CD8-positive, alpha-beta memory T cell (primary cell): ENCODE measurements around the gene CHD9. TPM values are rescaled to one million over a fixed set of nuclear protein-coding genes. Genes with fewer than 3 reads are reported as not detected.

ENCODE experiments used
- CTCF ChIA-PET: fragments of 350-600 bp; sonication (Branson Sonifier 250); formaldehyde crosslinking; loops from one replicate; lab custom pipeline; 2021; ENCODE audit warnings: antibody characterized with exemption; lab: Charles Lee
- POLR2A ChIA-PET: fragments of 350-600 bp; sonication (Branson Sonifier 250); formaldehyde crosslinking; loops from one replicate; lab custom pipeline; 2021; ENCODE audit warnings: antibody characterized with exemption; lab: Charles Lee
- DNase-seq, 5 donors: peaks; one replicate each; pipeline versions ENCODE4 v3.0.0 to v3.0.0-alpha.2; 2020 to 2022; ENCODE audit warnings: mixed read lengths in 1 of 5
- H3K27ac ChIP-seq: one replicate; pipeline ENCODE4 v1.7.0; 2013; ENCODE audit warnings: low read depth, mild to moderate bottlenecking, low read length, moderate library complexity
- H3K27me3 ChIP-seq: 2 replicates; pipeline ENCODE4 v1.7.0; 2013; ENCODE audit warnings: low read length, mild to moderate bottlenecking; ENCODE audit not compliant: insufficient read depth, poor library complexity, severe bottlenecking
- H3K36me3 ChIP-seq: 2 replicates; pipeline ENCODE4 v1.7.0; 2013; ENCODE audit warnings: mild to moderate bottlenecking, low read length, moderate library complexity; ENCODE audit not compliant: insufficient read depth
- H3K4me1 ChIP-seq: 2 replicates; pipeline ENCODE4 v1.7.0; 2013; ENCODE audit warnings: mild to moderate bottlenecking, low read length, moderate library complexity; ENCODE audit not compliant: insufficient read depth
- H3K4me3 ChIP-seq: 2 replicates; pipeline ENCODE4 v1.7.0; 2013; ENCODE audit warnings: mild to moderate bottlenecking, low read length
- H3K9me3 ChIP-seq: 2 replicates; pipeline ENCODE4 v1.7.0; 2013; ENCODE audit warnings: mild to moderate bottlenecking, low read length
- H3K27ac Mint-ChIP-seq, 8 donors: one replicate each; pipeline ENCODE4 v1.8.0; 2020 to 2021; ENCODE audit warnings: mixed read lengths in 8 of 8, mild to moderate bottlenecking in 6 of 8, inconsistent platforms in 3 of 8, moderate library complexity in 3 of 8
- H3K27me3 Mint-ChIP-seq, 2 donors: one replicate each; pipeline ENCODE4 v1.8.0; 2020 to 2021; ENCODE audit warnings: mixed read lengths in 2 of 2, mild to moderate bottlenecking in 1 of 2, moderate library complexity in 1 of 2
- H3K36me3 Mint-ChIP-seq, 3 donors: one replicate each; pipeline ENCODE4 v1.8.0; 2020 to 2021; ENCODE audit warnings: mixed read lengths in 3 of 3, inconsistent platforms in 1 of 3, mild to moderate bottlenecking in 1 of 3
- H3K4me1 Mint-ChIP-seq, 3 donors: one replicate each; pipeline ENCODE4 v1.8.0; 2020 to 2021; ENCODE audit warnings: mixed read lengths in 3 of 3, inconsistent platforms in 1 of 3, mild to moderate bottlenecking in 1 of 3
- H3K4me3 Mint-ChIP-seq, 7 donors: one replicate each; pipeline ENCODE4 v1.8.0; 2020 to 2021; ENCODE audit warnings: mixed read lengths in 7 of 7, mild to moderate bottlenecking in 6 of 7, moderate library complexity in 4 of 7, inconsistent platforms in 2 of 7
- H3K9me3 Mint-ChIP-seq, 5 donors: one replicate each; pipeline ENCODE4 v1.8.0; 2020 to 2022; ENCODE audit warnings: mixed read lengths in 5 of 5, mild to moderate bottlenecking in 3 of 5, moderate library complexity in 2 of 5, inconsistent platforms in 1 of 5
- polyA plus RNA-seq: library from polyadenylated mRNA; unstranded; fragments of 300-500 nt; fragmentation: Illumina TruSeq; gene quantifications from one replicate; pipeline ENCODE4 v1.2.3, GENCODE V29; 2021
- total RNA-seq, 2 experiments: library from RNA; stranded (reverse); gene quantifications; one replicate each; pipeline ENCODE4 v1.2.3, GENCODE V29; 2021

CHD9 gene
- total and polyA plus RNA-seq, 3 experiments from 2014 or later: 17.4 to 57.4 (median 21.8) TPM

DNA sequence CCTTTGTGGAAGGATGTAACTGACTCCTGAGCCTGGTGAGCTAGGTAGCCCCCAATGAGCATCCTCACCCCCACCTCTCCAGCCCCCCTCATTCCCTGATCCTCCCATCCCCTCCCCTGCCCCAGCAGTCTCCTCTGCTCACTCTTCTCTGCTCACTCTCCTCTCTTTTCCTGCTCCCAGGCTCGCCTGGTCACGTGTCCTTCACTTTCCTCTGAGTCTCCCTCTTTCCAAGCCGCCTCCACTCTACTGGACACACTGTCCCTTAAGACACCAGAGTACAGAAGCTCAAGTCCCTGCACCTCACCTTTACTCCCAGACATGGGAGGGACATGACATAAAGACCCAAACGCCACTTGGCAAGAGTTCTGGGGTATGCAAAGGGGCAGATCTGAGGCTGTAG, 303.2 kb downstream of the CHD9 start:
- POLR2A ChIA-PET: no interaction called here
- H3K27ac ChIP-seq: no peak overlapping the region
- CTCF ChIA-PET: no interaction called here
- H3K27me3 ChIP-seq: no peaks in the 10 kb centered on the region
- no peaks in the 10 kb centered on the region for H3K4me1 ChIP-seq
- no peaks in the 10 kb centered on the region for H3K9me3 Mint-ChIP-seq
- peaks cover 3 to 16% of the 10 kb centered on the region in 2 donors for H3K27me3 Mint-ChIP-seq
- DNase-seq: no peak
- H3K4me3 Mint-ChIP-seq: no peak overlapping the region
- H3K4me1 Mint-ChIP-seq: peaks cover 0 to 4% (median 0%) of the 10 kb centered on the region in 3 donors
- H3K9me3 ChIP-seq: no peaks in the 10 kb centered on the region
- no peaks in the 10 kb centered on the region for H3K36me3 ChIP-seq
- H3K27ac Mint-ChIP-seq: peak overlapping the region in 2 of 8 donors; percentile 7 to 34
- H3K36me3 Mint-ChIP-seq: peaks cover 0 to 1% (median 0%) of the 10 kb centered on the region in 3 donors
- no peak overlapping the region for H3K4me3 ChIP-seq

DNA sequence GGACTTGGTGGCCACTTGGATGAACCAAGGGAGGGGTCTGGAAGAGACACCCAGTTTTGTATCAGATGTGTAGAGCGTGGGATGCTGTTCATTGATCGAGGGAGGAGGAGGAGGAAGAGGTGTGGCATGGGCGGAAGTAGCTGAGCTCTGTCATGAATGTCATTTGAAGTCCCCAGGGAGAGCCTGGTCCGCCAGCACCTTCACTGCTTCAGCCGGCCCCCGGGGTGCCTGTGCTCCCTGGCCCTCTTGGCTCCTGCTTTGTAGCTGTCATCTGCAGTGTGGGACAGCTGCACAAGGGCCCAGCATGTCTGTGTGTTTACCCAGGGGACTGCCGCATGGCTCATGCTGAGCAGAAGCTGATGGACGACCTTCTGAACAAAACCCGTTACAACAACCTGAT, 304.1 kb downstream of the CHD9 start:
- no peaks in the 10 kb centered on the region for H3K9me3 Mint-ChIP-seq
- H3K4me1 Mint-ChIP-seq: peaks cover 0 to 4% (median 0%) of the 10 kb centered on the region in 3 donors
- CTCF ChIA-PET: no interaction called here
- Histone ChIP-seq H3K27me3 (no peaks in the 10 kb centered on the region), H3K36me3 (no peaks in the 10 kb centered on the region), H3K9me3 (no peaks in the 10 kb centered on the region), H3K4me1 (no peaks in the 10 kb centered on the region), H3K4me3 (no peak overlapping the region), H3K27ac (no peak overlapping the region)
- peaks cover 3 to 16% of the 10 kb centered on the region in 2 donors for H3K27me3 Mint-ChIP-seq
- DNase-seq: no peak
- no peak overlapping the region for H3K27ac Mint-ChIP-seq
- peaks cover 0 to 1% (median 0%) of the 10 kb centered on the region in 3 donors for H3K36me3 Mint-ChIP-seq
- POLR2A ChIA-PET: no interaction called here
- no peak overlapping the region for H3K4me3 Mint-ChIP-seq

DNA sequence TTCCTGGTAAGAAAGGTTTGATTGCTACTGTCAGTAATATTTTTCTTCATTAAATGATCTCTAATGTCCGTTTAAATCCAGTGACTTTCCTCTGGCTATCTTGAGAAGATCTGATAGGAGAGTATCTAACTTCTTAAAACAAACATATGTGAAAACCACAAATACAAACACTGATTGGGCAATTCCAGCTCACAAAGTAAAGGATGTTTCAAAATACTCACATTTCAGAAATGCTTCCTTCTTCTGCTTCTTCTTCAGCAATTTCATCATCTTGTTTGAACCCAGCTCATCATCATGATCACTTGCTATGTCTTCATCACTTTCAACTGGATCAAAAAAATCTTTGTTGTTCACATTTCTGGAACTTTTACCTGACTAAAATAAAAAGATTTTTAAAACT, 315.1 kb downstream of the CHD9 start:
- Mint-ChIP-seq H3K27ac (no peak overlapping the region), H3K4me1 (peaks cover 0 to 18% (median 4%) of the 10 kb centered on the region in 3 donors), H3K4me3 (no peak overlapping the region), H3K36me3 (peaks cover 0 to 2% (median 0%) of the 10 kb centered on the region in 3 donors), H3K9me3 (no peaks in the 10 kb centered on the region), H3K27me3 (peaks cover 3 to 11% of the 10 kb centered on the region in 2 donors)
- H3K27ac ChIP-seq: no peak overlapping the region
- no peak overlapping the region for H3K4me3 ChIP-seq
- H3K4me1 ChIP-seq: peaks cover 25% of the 10 kb centered on the region
- POLR2A ChIA-PET: no interaction called here
- H3K27me3 ChIP-seq: peaks cover 3% of the 10 kb centered on the region
- no peaks in the 10 kb centered on the region for H3K9me3 ChIP-seq
- no peak for DNase-seq
- CTCF ChIA-PET: no interaction called here
- no peaks in the 10 kb centered on the region for H3K36me3 ChIP-seq

DNA sequence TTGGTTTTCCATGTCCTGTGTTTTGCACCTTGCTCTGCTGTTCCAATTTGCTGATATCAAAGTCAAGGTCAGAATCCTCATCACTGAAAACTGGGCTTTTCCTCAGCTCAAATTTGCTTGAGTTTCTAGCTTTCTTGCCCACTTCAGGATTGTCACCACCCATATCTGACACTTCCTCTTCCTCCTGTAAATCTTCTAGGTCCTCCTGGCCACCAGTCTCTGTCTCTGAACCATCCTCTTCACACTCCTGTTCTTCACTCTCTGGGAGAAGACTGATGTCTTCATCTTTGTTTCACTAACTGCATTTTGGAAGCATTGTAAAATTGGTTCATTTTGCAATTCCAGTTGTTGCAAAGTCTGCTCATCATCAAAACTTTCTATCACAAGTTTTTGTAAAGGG, 316.0 kb downstream of the CHD9 start:
- Histone ChIP-seq H3K9me3 (no peaks in the 10 kb centered on the region), H3K27ac (no peak overlapping the region), H3K4me3 (no peak overlapping the region), H3K4me1 (peaks cover 25% of the 10 kb centered on the region), H3K36me3 (no peaks in the 10 kb centered on the region), H3K27me3 (peaks cover 3% of the 10 kb centered on the region)
- H3K4me1 Mint-ChIP-seq: peaks cover 0 to 18% (median 0%) of the 10 kb centered on the region in 3 donors
- no peaks in the 10 kb centered on the region for H3K9me3 Mint-ChIP-seq
- H3K4me3 Mint-ChIP-seq: no peak overlapping the region
- H3K27me3 Mint-ChIP-seq: peaks cover 3 to 11% of the 10 kb centered on the region in 2 donors
- ChIA-PET CTCF (no interaction called here), POLR2A (no interaction called here)
- peaks cover 0 to 2% (median 0%) of the 10 kb centered on the region in 3 donors for H3K36me3 Mint-ChIP-seq
- DNase-seq: no peak
- no peak overlapping the region for H3K27ac Mint-ChIP-seq

DNA sequence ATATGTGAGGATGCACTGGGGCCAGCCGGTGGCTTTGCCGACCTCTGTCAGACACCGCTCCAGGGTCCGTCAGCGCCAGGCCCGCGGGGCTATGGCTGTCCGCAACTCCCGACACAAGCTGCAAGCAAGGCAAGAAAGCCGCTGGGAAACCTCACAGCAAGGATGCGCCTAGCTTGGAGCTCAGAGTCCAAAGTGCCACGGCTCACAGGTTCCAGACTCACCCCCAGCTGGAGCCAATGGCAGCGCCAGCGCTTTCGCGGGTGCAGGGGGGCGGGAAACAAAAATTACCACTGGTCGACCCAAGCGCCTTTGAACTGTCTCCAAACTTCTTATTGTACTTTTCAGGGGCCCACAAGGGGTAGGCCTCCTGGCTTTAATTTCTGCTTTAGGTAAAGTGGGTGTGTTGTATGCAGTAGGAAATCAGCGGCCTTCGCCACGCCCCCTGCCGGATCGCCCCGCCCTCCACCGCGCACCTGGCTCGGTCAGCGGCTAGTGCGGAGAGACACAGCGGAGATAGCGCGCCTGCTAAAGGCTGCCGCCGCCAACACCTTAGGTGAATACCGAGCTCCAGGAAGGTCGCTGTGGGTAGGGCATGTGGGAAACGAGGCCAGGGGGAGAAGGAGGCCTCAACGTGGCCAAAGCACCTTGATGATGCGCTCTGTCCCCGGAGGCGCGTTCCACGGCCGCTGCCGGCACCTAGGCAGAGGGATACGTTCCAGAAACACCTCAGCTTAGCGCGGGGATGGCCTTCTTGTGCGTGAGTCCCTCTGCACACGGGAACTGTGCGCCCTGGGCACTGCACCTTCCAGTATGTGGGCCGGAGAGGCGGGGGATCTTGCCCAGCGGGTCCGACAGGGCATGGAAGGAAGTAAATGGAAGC, 318.4 kb downstream of the CHD9 start:
- ChIA-PET CTCF (interaction anchor here (0.7 to 1.4 kb wide), 3 partner anchors 63 to 146 kb away, joined by 3 read pairs; no protein-coding TSS in a partner anchor), POLR2A (interaction anchor here (0.8 to 1.5 kb wide), 2 partner anchors 62 to 84 kb away, joined by 3 to 5 read pairs; no protein-coding TSS in a partner anchor)
- Histone ChIP-seq H3K27ac (no peak overlapping the region), H3K27me3 (no peaks in the 10 kb centered on the region), H3K4me3 (peak overlapping the region; percentile 63), H3K4me1 (peaks cover 25% of the 10 kb centered on the region), H3K9me3 (no peaks in the 10 kb centered on the region), H3K36me3 (no peaks in the 10 kb centered on the region)
- H3K9me3 Mint-ChIP-seq: no peaks in the 10 kb centered on the region
- H3K4me3 Mint-ChIP-seq: peak overlapping the region in 2 of 7 donors; percentile 86 to 95
- H3K27ac Mint-ChIP-seq: peak overlapping the region in 5 of 8 donors; percentile 60 to 76 (median 66)
- peaks cover 3 to 11% of the 10 kb centered on the region in 2 donors for H3K27me3 Mint-ChIP-seq
- peak; percentile 57 to 89 (median 75) for DNase-seq
- peaks cover 11 to 20% (median 12%) of the 10 kb centered on the region in 3 donors for H3K4me1 Mint-ChIP-seq
- H3K36me3 Mint-ChIP-seq: peaks cover 0 to 2% (median 0%) of the 10 kb centered on the region in 3 donors

DNA sequence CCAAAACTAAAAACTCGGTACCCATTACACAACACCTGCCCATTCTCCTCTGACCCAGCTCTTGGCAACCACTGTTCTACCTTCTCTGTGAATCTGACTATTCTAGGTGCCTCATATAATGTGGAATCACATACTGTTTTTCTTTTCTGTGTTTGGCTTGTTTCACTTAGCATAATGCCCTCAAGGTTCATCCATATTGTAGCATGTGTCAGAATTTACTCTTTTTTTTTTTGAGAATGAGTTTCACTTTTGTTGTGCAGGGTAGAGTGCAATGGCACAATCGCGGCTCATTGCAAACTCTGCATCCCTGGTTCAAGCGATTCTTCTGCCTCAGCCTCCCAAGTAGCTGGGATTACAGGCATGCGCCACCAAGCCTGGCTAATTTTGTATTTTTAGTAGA, 320.0 kb downstream of the CHD9 start:
- no peaks in the 10 kb centered on the region for H3K9me3 ChIP-seq
- H3K27me3 Mint-ChIP-seq: peaks cover 0 to 7% of the 10 kb centered on the region in 2 donors
- peak in 1 of 5 donors; percentile 27 for DNase-seq
- POLR2A ChIA-PET: interaction anchor here (0.7 kb wide), 1 partner anchor 83 kb away, joined by 3 read pairs; no protein-coding TSS in a partner anchor
- no peaks in the 10 kb centered on the region for H3K9me3 Mint-ChIP-seq
- no peaks in the 10 kb centered on the region for H3K27me3 ChIP-seq
- CTCF ChIA-PET: no interaction called here
- H3K4me1 Mint-ChIP-seq: peaks cover 15 to 23% (median 15%) of the 10 kb centered on the region in 3 donors
- H3K4me1 ChIP-seq: peaks cover 25% of the 10 kb centered on the region
- no peak overlapping the region for H3K27ac ChIP-seq
- H3K36me3 Mint-ChIP-seq: peaks cover 0 to 4% (median 0%) of the 10 kb centered on the region in 3 donors
- H3K36me3 ChIP-seq: no peaks in the 10 kb centered on the region
- no peak overlapping the region for H3K4me3 ChIP-seq
- peak overlapping the region in 4 of 7 donors; percentile 54 to 86 (median 69) for H3K4me3 Mint-ChIP-seq
- H3K27ac Mint-ChIP-seq: peak overlapping the region in 3 of 8 donors; percentile 10 to 81 (median 39)

DNA sequence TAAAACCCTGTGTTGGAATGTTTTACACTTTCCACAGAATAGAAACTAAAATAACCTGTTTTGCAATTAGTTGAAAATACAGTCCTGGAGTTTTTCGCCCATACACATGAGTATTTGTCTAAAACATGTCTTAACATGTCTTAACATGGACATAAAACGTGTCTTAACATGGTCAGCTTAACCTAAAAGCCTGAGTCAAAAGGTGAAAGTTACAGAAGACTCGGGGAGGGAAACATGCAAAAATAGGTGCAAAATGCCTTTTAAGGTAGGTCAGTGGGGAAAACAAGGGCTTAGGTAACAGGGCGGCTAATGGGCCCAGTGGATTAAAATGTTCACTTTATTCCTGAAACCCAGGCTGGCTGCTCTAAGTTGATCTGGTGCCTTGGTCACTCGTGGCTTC, 323.3 kb downstream of the CHD9 start:
- CTCF ChIA-PET: no interaction called here
- Mint-ChIP-seq H3K36me3 (peaks cover 0 to 8% (median 4%) of the 10 kb centered on the region in 3 donors), H3K4me1 (peaks cover 20 to 24% (median 20%) of the 10 kb centered on the region in 3 donors), H3K27me3 (peaks cover 0 to 3% of the 10 kb centered on the region in 2 donors), H3K4me3 (no peak overlapping the region), H3K27ac (peak overlapping the region in 1 of 8 donors; percentile 6), H3K9me3 (peaks cover 0 to 3% (median 2%) of the 10 kb centered on the region in 5 donors)
- Histone ChIP-seq H3K4me3 (no peak overlapping the region), H3K27ac (no peak overlapping the region), H3K4me1 (peaks cover 16% of the 10 kb centered on the region), H3K36me3 (no peaks in the 10 kb centered on the region), H3K9me3 (no peaks in the 10 kb centered on the region), H3K27me3 (no peaks in the 10 kb centered on the region)
- DNase-seq: no peak
- POLR2A ChIA-PET: no interaction called here
